Esophagus muscularis mucosa (tissue), 3 donors: Measurements from ENCODE around the gene SIK2.

Source experiments
- EP300 ChIP-seq: sonication (generic); formaldehyde crosslinking; IDR thresholded peaks from one replicate; pipeline ENCODE4 v1.6.1; 2017; ENCODE audit warnings: antibody characterized with exemption
- TF ChIP-seq, protein P1 (sequence below), 3 experiments: fragments of 200-600 bp in 2 of 3; fragments of 450-650 bp in 1 of 3; sonication (generic) in 2 of 3; IDR thresholded peaks; one replicate each; pipeline ENCODE4 v1.5.1; 2017 to 2019; ENCODE audit warnings: antibody characterized with exemption in 3 of 3, mild to moderate bottlenecking in 2 of 3, moderate library complexity in 1 of 3

DNA sequence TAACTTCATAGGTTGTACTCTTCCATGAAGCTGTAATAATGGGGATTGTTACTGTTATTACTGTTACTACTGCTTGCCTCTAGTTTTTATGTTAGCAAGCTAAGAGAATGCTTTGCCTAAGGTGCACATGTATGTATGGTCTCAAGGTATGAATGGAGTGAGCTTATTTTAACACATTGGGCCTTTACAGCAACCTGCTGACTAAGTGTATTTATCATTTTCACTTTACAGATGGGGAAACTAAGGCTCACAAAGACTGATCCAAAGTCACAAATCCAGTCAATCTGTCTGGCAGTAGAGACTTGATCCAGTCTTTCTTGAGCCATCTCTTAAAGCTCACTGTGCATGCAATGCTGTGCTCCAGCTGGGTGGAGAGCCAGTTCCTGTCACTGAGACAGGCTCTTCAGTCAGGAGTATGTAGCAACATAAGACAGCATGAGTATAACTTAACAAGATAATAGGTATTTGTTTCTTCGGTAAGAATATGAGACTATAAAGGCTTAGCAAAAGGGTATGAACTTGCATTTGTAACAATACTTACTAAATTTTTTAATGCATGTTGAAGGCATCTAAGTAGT is 97.4 kb downstream of the SIK2 start:
- no peak for TF ChIP-seq EP300
- TF ChIP-seq, protein P1, sequence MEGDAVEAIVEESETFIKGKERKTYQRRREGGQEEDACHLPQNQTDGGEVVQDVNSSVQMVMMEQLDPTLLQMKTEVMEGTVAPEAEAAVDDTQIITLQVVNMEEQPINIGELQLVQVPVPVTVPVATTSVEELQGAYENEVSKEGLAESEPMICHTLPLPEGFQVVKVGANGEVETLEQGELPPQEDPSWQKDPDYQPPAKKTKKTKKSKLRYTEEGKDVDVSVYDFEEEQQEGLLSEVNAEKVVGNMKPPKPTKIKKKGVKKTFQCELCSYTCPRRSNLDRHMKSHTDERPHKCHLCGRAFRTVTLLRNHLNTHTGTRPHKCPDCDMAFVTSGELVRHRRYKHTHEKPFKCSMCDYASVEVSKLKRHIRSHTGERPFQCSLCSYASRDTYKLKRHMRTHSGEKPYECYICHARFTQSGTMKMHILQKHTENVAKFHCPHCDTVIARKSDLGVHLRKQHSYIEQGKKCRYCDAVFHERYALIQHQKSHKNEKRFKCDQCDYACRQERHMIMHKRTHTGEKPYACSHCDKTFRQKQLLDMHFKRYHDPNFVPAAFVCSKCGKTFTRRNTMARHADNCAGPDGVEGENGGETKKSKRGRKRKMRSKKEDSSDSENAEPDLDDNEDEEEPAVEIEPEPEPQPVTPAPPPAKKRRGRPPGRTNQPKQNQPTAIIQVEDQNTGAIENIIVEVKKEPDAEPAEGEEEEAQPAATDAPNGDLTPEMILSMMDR (IDR thresholded peaks at IDR 0.05): no peak
